OCI-LY1 (cell line): ENCODE data around the gene SYNDIG1.

Experiments
- H2AFZ ChIP-seq: fragments of 200-600 bp; sonication (generic), shearing (Covaris generic); 2 replicates; pipeline ENCODE4 v1.6.0; 2014; ENCODE audit warnings: antibody characterized with exemption, mild to moderate bottlenecking, low read length
- H3F3A ChIP-seq: fragments of 200-600 bp; sonication (generic), shearing (Covaris generic); 2 replicates; pipeline ENCODE4 v1.6.0; 2014; ENCODE audit warnings: mild to moderate bottlenecking, antibody characterized with exemption, low read length, moderate library complexity; ENCODE audit not compliant: insufficient read depth
- H3K27ac ChIP-seq: fragments of 200-600 bp; sonication (generic); 2 replicates; pipeline ENCODE4 v1.5.1; 2014; ENCODE audit warnings: low read length, mixed run types, mild to moderate bottlenecking, low read depth; ENCODE audit not compliant: poor library complexity, severe bottlenecking
- H3K27me3 ChIP-seq: fragments of 200-600 bp; sonication (generic); 2 replicates; pipeline ENCODE4 v1.6.0; 2014; ENCODE audit warnings: antibody characterized with exemption, mild to moderate bottlenecking, low read length, moderate library complexity; ENCODE audit not compliant: insufficient read depth
- H3K36me3 ChIP-seq: fragments of 200-600 bp; sonication (generic); 2 replicates; pipeline ENCODE4 v1.6.1; 2014; ENCODE audit warnings: mild to moderate bottlenecking, antibody characterized with exemption, low read length, moderate library complexity, mixed read lengths; ENCODE audit not compliant: insufficient read depth
- H3K4me1 ChIP-seq: fragments of 200-600 bp; sonication (generic); 2 replicates; pipeline ENCODE4 v1.5.1; 2014; ENCODE audit warnings: mild to moderate bottlenecking, low read length, moderate library complexity; ENCODE audit not compliant: insufficient read depth, severe bottlenecking
- H3K4me2 ChIP-seq: fragments of 200-600 bp; sonication (generic), shearing (Covaris generic); 2 replicates; pipeline ENCODE4 v1.6.1; 2014; ENCODE audit warnings: low read length
- H3K4me3 ChIP-seq: fragments of 200-600 bp; sonication (generic); 2 replicates; pipeline ENCODE4 v1.5.1; 2014; ENCODE audit warnings: low read length, low read depth, mild to moderate bottlenecking, mixed read lengths; ENCODE audit not compliant: poor library complexity, severe bottlenecking
- H3K79me2 ChIP-seq: fragments of 200-600 bp; shearing (Covaris generic); 2 replicates; pipeline ENCODE4 v1.6.1; 2016; ENCODE audit warnings: mixed run types, low read length, mixed read lengths; ENCODE audit not compliant: insufficient read depth
- H3K9ac ChIP-seq: fragments of 200-600 bp; sonication (generic), shearing (Covaris generic); 2 replicates; pipeline ENCODE4 v1.6.1; 2014; ENCODE audit warnings: mild to moderate bottlenecking, low read length, mixed read lengths
- H3K9me2 ChIP-seq: fragments of 200-600 bp; sonication (generic), shearing (Covaris generic); 2 replicates; pipeline ENCODE4 v1.6.1; 2014; ENCODE audit warnings: low read depth, mild to moderate bottlenecking, low read length, mixed read lengths
- H3K9me3 ChIP-seq: fragments of 200-600 bp; shearing (Covaris generic); 2 replicates; pipeline ENCODE4 v1.6.1; 2014; ENCODE audit warnings: low read length, mixed read lengths
- H4K20me1 ChIP-seq: fragments of 200-600 bp; sonication (generic), shearing (Covaris generic); 2 replicates; pipeline ENCODE4 v1.6.0; 2016; ENCODE audit warnings: mild to moderate bottlenecking, low read length; ENCODE audit not compliant: insufficient read depth
- EZH2 ChIP-seq: fragments of 200-600 bp; sonication (generic), shearing (Covaris generic); IDR thresholded peaks from 2 replicates; pipeline ENCODE4 v1.8.0; 2017; ENCODE audit warnings: borderline replicate concordance, mixed run types, mild to moderate bottlenecking, antibody characterized with exemption, low read length, moderate library complexity, mixed read lengths
- TF ChIP-seq, protein P1 (sequence below): fragments of 200-600 bp; sonication (generic), shearing (Covaris generic); IDR thresholded peaks from 2 replicates; pipeline ENCODE4 v1.5.1; 2017; ENCODE audit warnings: mild to moderate bottlenecking, antibody characterized with exemption, low read length, moderate library complexity, mixed read lengths

Gene SYNDIG1

GRCh38 chr20:24665196-24665595 lies 195.8 kb downstream of the SYNDIG1 start:
- Histone ChIP-seq H3K9ac (no peak overlapping the region), H3K79me2 (no peaks in the 10 kb centered on the region), H3K27me3 (no peaks in the 10 kb centered on the region), H3K4me3 (no peak overlapping the region), H3F3A (no peaks in the 10 kb centered on the region), H3K9me3 (no peaks in the 10 kb centered on the region), H3K9me2 (no peaks in the 10 kb centered on the region), H3K4me2 (no peak overlapping the region), H4K20me1 (no peaks in the 10 kb centered on the region), H3K4me1 (no peaks in the 10 kb centered on the region), H3K27ac (no peak overlapping the region), H2AFZ (no peak overlapping the region), H3K36me3 (no peaks in the 10 kb centered on the region)
- no peak for TF ChIP-seq EZH2

DNA sequence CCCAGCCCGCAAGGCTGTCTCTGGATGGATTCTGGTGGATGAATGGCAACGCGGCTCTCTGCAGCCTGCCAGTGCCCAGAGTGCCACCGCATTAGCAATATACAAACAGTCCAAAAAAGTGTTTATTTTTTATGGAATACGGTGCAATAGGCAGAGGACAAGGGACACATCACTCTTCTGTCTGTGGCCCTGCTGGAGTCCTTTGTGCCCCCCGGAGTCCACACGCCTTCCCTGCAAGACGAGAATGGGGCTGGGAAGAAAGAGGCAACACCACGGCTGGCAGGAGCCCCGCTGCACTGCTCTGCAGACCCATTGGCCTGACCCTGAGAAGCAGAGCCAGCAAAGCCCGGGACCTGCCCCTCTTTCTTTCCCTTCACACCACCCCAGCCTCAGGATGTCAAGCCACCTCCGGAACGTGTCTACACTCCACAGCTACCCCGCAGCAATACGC lies 196.3 kb downstream of the SYNDIG1 start:
- H2AFZ ChIP-seq = no peak overlapping the region
- no peaks in the 10 kb centered on the region for H3K27me3 ChIP-seq
- H3K4me1 ChIP-seq = no peaks in the 10 kb centered on the region
- H4K20me1 ChIP-seq = no peaks in the 10 kb centered on the region
- no peak overlapping the region for H3K4me2 ChIP-seq
- TF ChIP-seq, protein P1, sequence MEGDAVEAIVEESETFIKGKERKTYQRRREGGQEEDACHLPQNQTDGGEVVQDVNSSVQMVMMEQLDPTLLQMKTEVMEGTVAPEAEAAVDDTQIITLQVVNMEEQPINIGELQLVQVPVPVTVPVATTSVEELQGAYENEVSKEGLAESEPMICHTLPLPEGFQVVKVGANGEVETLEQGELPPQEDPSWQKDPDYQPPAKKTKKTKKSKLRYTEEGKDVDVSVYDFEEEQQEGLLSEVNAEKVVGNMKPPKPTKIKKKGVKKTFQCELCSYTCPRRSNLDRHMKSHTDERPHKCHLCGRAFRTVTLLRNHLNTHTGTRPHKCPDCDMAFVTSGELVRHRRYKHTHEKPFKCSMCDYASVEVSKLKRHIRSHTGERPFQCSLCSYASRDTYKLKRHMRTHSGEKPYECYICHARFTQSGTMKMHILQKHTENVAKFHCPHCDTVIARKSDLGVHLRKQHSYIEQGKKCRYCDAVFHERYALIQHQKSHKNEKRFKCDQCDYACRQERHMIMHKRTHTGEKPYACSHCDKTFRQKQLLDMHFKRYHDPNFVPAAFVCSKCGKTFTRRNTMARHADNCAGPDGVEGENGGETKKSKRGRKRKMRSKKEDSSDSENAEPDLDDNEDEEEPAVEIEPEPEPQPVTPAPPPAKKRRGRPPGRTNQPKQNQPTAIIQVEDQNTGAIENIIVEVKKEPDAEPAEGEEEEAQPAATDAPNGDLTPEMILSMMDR = no peak
- TF ChIP-seq EZH2 = no peak
- no peaks in the 10 kb centered on the region for H3K9me3 ChIP-seq
- H3K4me3 ChIP-seq = no peak overlapping the region
- H3F3A ChIP-seq = no peaks in the 10 kb centered on the region
- H3K27ac ChIP-seq = no peak overlapping the region
- H3K36me3 ChIP-seq = no peaks in the 10 kb centered on the region
- no peaks in the 10 kb centered on the region for H3K79me2 ChIP-seq
- no peaks in the 10 kb centered on the region for H3K9me2 ChIP-seq
- no peak overlapping the region for H3K9ac ChIP-seq

GRCh38 chr20:24667689-24668383 lies 198.4 kb downstream of the SYNDIG1 start:
- Histone ChIP-seq H3K36me3 (no peaks in the 10 kb centered on the region), H3K27ac (no peak overlapping the region), H3K9me2 (no peaks in the 10 kb centered on the region), H3K27me3 (no peaks in the 10 kb centered on the region), H3F3A (no peaks in the 10 kb centered on the region), H4K20me1 (no peaks in the 10 kb centered on the region), H3K79me2 (no peaks in the 10 kb centered on the region), H2AFZ (no peak overlapping the region), H3K4me1 (no peaks in the 10 kb centered on the region), H3K9me3 (no peaks in the 10 kb centered on the region), H3K9ac (no peak overlapping the region), H3K4me2 (no peak overlapping the region), H3K4me3 (no peak overlapping the region)
- no peak for TF ChIP-seq EZH2
- TF ChIP-seq, protein P1 = no peak

- H3K9me2 ChIP-seq = no peaks in the 10 kb centered on the region
- no peaks in the 10 kb centered on the region for H3K36me3 ChIP-seq
- no peak overlapping the region for H2AFZ ChIP-seq
- no peaks in the 10 kb centered on the region for H4K20me1 ChIP-seq
- no peaks in the 10 kb centered on the region for H3K9me3 ChIP-seq
- H3K4me1 ChIP-seq = no peaks in the 10 kb centered on the region
- H3K4me2 ChIP-seq = no peak overlapping the region
- no peaks in the 10 kb centered on the region for H3F3A ChIP-seq
- no peak overlapping the region for H3K27ac ChIP-seq
- no peaks in the 10 kb centered on the region for H3K27me3 ChIP-seq
- no peak overlapping the region for H3K4me3 ChIP-seq
- no peaks in the 10 kb centered on the region for H3K79me2 ChIP-seq
- no peak for TF ChIP-seq EZH2
- TF ChIP-seq, protein P1 = no peak
- H3K9ac ChIP-seq = no peak overlapping the region
Measured at GRCh38 chr20:24668384-24668702, 198.9 kb downstream of the SYNDIG1 start.
